ENCODE results near the gene KDM4B. TPM values are rescaled to one million over a fixed set of nuclear protein-coding genes. Genes with fewer than 3 reads are reported as not detected.

Gene KDM4B
- total RNA-seq, 1 donor from 2014 or later, result 38.9 TPM

DNA sequence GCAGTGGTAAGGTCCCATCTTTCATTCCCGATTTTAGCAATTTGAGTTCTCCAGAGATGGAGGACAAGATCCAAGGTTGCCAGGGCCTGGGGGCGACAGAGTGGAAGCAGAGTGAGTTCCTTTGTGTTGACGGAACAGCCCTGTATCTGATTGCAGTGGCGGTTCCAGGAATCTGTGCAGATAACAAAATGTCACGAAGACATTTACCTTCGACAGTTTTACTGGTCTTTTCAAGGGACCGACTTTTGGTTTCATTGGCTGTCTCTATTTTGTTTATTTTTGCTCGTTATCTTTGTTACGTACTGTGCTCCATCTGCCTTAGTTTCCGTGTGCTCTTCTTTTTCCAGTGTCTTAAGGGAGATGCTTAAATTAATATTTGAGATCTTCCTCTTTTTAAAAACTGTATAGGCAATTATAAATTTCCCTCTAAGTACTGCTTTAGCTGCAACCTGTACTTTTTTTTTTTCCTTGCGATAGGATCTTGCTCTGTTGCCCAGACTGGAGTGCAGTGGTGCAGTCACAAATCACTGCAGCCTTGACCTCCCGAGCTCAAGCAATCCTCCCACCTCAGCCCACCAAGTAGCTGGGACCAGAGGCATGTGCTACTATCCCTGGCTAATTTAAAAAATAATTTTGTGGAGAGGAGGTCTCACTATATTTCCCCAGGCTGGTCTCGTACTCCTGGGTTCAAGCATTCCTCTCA is 23.2 kb downstream of the KDM4B start:
- Mint-ChIP-seq H3K9me3 (no peaks in the 10 kb centered on the region), H3K27ac (no peak overlapping the region), H3K27me3 (ENCODE audit: insufficient read depth) (peaks cover 2% of the 10 kb centered on the region), H3K4me1 (ENCODE audit: low read depth) (peaks cover 6% of the 10 kb centered on the region), H3K4me3 (no peak overlapping the region), H3K36me3 (ENCODE audit: low read depth) (peaks cover 7% of the 10 kb centered on the region)
- DNase-seq (ENCODE audit: low spot score), result no peak
- intact Hi-C loops (cut with micrococcal nuclease), result no loop called here

DNA sequence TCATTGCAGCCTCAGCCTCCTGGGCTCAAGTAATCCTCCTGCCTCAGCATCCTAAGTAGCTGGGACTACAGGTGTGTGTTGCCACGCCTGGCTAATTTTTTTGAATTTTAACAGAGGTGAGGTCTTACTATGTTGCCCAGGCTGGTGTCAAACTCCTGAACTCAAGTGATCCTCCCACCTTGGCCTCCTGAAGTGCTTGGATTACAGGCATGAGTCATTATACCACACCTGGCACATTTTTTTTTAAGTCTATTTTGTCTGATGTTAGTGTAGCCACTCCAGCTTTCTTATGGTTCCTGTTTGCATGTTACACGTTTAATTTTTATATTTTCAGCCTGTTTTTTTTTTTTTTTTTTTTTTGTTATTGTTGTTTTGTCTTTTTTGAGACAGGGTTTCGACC is 24.8 kb downstream of the KDM4B start:
- intact Hi-C loops (cut with micrococcal nuclease), result no loop called here

DNA sequence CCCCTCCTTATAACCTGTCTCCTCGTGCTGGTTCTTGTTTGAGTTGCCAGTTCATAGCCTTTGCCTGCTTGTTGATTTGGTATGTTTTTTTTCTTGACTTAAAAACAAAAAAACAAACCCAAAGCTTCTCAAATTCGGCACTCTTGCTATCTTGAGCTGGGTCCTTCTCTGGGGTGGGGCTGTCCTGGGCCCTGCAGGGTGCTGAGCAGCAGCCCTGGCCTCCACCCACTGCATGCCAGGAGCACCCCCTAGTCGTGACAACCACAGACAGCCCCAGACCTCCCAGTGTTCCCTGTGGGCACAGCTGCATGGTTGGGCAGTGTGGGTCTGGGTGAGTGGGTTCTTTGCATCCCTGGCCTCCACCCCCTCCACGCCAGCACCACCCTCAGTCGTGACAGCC is 27.8 kb downstream of the KDM4B start:
- Mint-ChIP-seq H3K4me3 (no peak overlapping the region), H3K27me3 (ENCODE audit: insufficient read depth) (peaks cover 2% of the 10 kb centered on the region)
- intact Hi-C loops (cut with micrococcal nuclease), result no loop called here

More for the DNA sequence above, 24.8 kb downstream of the KDM4B start:
- DNase-seq (ENCODE audit: low spot score), result no peak
- Mint-ChIP-seq H3K4me1 (ENCODE audit: low read depth) (peaks cover 6% of the 10 kb centered on the region), H3K27ac (no peak overlapping the region), H3K36me3 (ENCODE audit: low read depth) (peaks cover 8% of the 10 kb centered on the region), H3K27me3 (ENCODE audit: insufficient read depth) (peaks cover 2% of the 10 kb centered on the region), H3K4me3 (no peak overlapping the region), H3K9me3 (no peaks in the 10 kb centered on the region)

DNA sequence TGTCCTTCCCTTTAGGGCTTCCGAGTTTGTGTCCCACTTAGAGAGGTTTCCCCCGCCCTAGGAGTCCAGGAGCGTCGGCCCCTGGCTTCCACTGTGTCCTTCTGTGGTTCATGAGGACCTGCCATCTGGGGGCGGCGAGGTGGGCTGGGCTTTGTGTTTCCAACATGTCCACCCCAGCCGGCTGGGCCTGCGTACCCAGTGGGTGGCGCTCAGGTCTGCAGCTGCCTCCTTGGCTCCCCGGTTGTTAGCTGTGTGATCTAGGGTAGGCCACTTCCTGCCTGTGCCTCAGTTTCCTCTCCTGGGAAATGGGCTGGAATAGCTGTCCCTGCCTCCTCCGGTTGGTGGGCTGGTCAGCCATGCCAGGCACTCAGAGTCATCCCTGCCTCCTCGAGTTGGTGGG is 28.4 kb downstream of the KDM4B start:
- Mint-ChIP-seq H3K9me3 (no peaks in the 10 kb centered on the region), H3K4me3 (no peak overlapping the region), H3K36me3 (ENCODE audit: low read depth) (peaks cover 17% of the 10 kb centered on the region), H3K4me1 (ENCODE audit: low read depth) (peaks cover 6% of the 10 kb centered on the region), H3K27me3 (ENCODE audit: insufficient read depth) (no peaks in the 10 kb centered on the region), H3K27ac (no peak overlapping the region)
- DNase-seq (ENCODE audit: low spot score), result no peak
- intact Hi-C loops (cut with micrococcal nuclease), result no loop called here

More for the DNA sequence above, 27.8 kb downstream of the KDM4B start:
- no peak for DNase-seq (ENCODE audit: low spot score)
- H3K4me1 Mint-ChIP-seq (ENCODE audit: low read depth), result peaks cover 6% of the 10 kb centered on the region
- H3K27ac Mint-ChIP-seq, result no peak overlapping the region
- H3K36me3 Mint-ChIP-seq (ENCODE audit: low read depth), result peaks cover 17% of the 10 kb centered on the region
- H3K9me3 Mint-ChIP-seq, result no peaks in the 10 kb centered on the region

DNA sequence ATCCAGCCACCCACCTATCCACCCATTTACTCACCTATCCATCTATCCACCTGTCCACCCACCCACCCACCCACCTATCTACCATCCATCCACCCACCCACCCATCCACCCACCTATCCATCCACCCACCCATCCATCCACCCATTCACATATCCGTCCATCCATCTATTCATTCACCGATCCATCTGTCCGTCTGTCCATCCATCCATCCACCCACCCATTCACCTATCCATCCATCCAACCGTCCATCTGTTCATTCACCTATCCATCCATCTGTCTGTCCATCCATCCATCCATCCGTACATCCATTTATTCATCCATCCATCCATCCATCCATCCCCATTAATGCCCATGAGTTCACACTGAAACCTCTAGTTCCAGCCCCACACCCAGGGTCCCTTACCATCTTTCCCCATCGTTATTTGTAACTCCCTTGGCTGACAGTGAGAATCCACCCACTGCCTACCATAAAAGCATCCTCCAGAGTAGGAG is 31.3 kb downstream of the KDM4B start:
- Mint-ChIP-seq H3K4me3 (no peak overlapping the region), H3K36me3 (ENCODE audit: low read depth) (peaks cover 15% of the 10 kb centered on the region), H3K4me1 (ENCODE audit: low read depth) (no peaks in the 10 kb centered on the region), H3K27ac (no peak overlapping the region), H3K9me3 (no peaks in the 10 kb centered on the region), H3K27me3 (ENCODE audit: insufficient read depth) (no peaks in the 10 kb centered on the region)
- intact Hi-C loops (cut with micrococcal nuclease), result no loop called here
- DNase-seq (ENCODE audit: low spot score), result no peak

DNA sequence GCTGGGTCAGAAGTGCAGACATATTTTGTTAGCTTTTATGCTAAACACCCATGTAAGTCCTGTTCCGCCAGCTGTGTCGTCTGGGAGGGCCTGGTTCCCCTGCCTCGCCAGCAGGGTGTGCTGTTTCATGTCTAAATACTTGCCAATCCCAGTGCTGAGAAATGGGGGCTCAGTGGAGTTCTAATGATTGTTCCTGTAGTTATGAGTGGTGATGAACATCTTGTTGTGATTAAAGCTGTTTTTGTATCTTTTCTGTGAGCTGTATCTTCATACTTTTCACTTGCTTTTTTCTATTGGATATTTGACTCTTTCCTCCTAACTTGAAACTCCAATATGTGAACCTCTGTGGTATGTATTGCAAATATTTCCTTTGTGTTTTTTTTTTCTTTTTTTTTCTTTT is 32.7 kb downstream of the KDM4B start:
- H3K27ac Mint-ChIP-seq, result no peak overlapping the region
- peaks cover 15% of the 10 kb centered on the region for H3K36me3 Mint-ChIP-seq (ENCODE audit: low read depth)
- no peaks in the 10 kb centered on the region for H3K27me3 Mint-ChIP-seq (ENCODE audit: insufficient read depth)
- intact Hi-C loops (cut with micrococcal nuclease), result loop anchor here (1.0 kb wide), 1 partner anchor 30 kb away; no protein-coding TSS in a partner anchor
- DNase-seq (ENCODE audit: low spot score), result no peak
- no peak overlapping the region for H3K4me3 Mint-ChIP-seq
- no peaks in the 10 kb centered on the region for H3K4me1 Mint-ChIP-seq (ENCODE audit: low read depth)
- H3K9me3 Mint-ChIP-seq, result no peaks in the 10 kb centered on the region

DNA sequence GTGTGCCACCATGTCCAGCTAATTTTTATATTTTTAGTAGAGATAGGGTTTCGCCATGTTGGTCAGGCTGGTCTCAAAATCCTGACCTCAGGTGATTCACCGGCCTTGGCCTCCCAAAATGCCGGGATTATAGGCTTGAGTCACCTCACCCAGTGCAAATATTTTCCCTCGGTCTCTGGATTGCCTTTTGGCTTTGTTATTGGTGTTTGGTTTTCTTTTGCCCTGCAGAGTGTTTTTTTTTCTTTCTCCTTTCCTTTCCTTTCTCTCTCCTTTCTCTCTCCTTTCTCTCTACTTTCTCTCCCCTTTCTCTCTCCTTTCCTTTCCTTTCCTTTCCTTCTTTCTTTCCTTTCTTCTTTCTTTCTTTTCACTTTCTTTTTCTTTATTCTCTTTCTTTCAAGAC is 33.2 kb downstream of the KDM4B start:
- intact Hi-C loops (cut with micrococcal nuclease), result no loop called here
- Mint-ChIP-seq H3K36me3 (ENCODE audit: low read depth) (peaks cover 12% of the 10 kb centered on the region), H3K27me3 (ENCODE audit: insufficient read depth) (no peaks in the 10 kb centered on the region), H3K9me3 (no peaks in the 10 kb centered on the region), H3K4me3 (no peak overlapping the region), H3K4me1 (ENCODE audit: low read depth) (no peaks in the 10 kb centered on the region), H3K27ac (no peak overlapping the region)
- DNase-seq (ENCODE audit: low spot score), result no peak

DNA sequence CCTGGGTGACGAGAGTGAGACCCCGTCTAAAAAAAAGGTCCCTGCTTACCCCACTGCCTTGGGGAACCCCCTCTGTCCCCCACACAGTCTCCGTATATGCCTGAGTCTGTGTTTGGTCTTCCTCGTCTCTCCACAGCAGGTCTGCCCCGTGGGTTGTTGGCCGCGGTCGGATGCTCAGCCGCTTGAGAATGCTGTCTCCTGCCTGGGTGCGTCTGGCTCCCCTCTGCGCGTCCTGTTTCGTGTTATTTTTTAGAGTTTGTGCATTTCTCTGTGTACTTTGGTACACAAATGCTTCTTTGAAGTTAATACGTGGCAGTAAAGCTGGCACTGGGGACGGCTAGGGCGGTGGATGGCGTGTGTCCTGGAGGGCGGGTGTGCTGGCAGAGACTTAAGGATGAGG is 34.9 kb downstream of the KDM4B start:
- H3K9me3 Mint-ChIP-seq, result no peaks in the 10 kb centered on the region
- H3K4me1 Mint-ChIP-seq (ENCODE audit: low read depth), result no peaks in the 10 kb centered on the region
- no peak overlapping the region for H3K4me3 Mint-ChIP-seq

DNA sequence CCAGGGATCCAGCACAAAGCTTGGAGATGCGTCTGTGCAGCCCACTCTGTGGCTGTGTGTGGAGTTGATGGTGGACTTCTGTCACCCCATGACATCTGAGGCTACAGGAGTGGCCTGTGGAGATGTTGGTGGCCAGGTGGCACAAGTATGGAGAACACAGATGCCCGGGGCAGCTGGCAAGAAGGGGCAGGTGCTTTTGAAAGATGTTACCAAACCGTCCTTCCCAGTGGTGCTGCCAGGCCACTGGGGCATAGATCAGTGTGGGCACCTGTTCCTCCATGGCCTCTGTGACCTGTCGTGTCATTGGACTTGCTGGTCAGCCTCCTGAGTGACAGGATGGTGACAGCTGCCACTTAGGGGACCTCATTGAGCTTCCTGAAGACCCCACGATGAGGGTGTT is 36.2 kb downstream of the KDM4B start:
- no peak overlapping the region for H3K27ac Mint-ChIP-seq
- H3K27me3 Mint-ChIP-seq (ENCODE audit: insufficient read depth), result no peaks in the 10 kb centered on the region
- DNase-seq (ENCODE audit: low spot score), result no peak
- intact Hi-C loops (cut with micrococcal nuclease), result no loop called here
- H3K36me3 Mint-ChIP-seq (ENCODE audit: low read depth), result peaks cover 13% of the 10 kb centered on the region
- no peak overlapping the region for H3K4me3 Mint-ChIP-seq
- no peaks in the 10 kb centered on the region for H3K9me3 Mint-ChIP-seq
- H3K4me1 Mint-ChIP-seq (ENCODE audit: low read depth), result no peaks in the 10 kb centered on the region

More for the DNA sequence above, 34.9 kb downstream of the KDM4B start:
- H3K36me3 Mint-ChIP-seq (ENCODE audit: low read depth), result peaks cover 14% of the 10 kb centered on the region
- H3K27me3 Mint-ChIP-seq (ENCODE audit: insufficient read depth), result no peaks in the 10 kb centered on the region
- intact Hi-C loops (cut with micrococcal nuclease), result no loop called here
- DNase-seq (ENCODE audit: low spot score), result no peak
- no peak overlapping the region for H3K27ac Mint-ChIP-seq

DNA sequence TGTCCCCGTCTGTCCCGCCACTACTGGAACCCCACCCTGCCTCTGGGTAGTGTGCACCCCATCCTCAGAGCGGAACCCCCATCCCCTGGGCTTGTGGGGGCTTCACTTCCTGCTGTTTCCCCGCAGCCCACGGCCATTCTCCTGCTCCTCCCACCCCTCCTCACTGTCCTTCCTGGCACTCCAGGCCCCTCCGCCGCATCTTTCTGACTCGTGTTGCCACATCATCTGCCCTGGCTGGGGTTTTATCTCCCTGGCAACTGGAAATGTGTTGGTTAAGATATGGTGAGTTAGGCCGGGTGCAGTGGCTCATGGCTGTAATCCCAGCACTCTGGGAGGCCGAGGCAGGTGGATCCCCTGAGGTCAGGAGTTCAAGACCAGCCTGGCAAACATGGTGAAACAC is 37.3 kb downstream of the KDM4B start:
- Mint-ChIP-seq H3K27me3 (ENCODE audit: insufficient read depth) (no peaks in the 10 kb centered on the region), H3K36me3 (ENCODE audit: low read depth) (peaks cover 7% of the 10 kb centered on the region), H3K4me1 (ENCODE audit: low read depth) (no peaks in the 10 kb centered on the region), H3K4me3 (no peak overlapping the region), H3K9me3 (no peaks in the 10 kb centered on the region), H3K27ac (no peak overlapping the region)
- intact Hi-C loops (cut with micrococcal nuclease), result no loop called here
- no peak for DNase-seq (ENCODE audit: low spot score)

DNA sequence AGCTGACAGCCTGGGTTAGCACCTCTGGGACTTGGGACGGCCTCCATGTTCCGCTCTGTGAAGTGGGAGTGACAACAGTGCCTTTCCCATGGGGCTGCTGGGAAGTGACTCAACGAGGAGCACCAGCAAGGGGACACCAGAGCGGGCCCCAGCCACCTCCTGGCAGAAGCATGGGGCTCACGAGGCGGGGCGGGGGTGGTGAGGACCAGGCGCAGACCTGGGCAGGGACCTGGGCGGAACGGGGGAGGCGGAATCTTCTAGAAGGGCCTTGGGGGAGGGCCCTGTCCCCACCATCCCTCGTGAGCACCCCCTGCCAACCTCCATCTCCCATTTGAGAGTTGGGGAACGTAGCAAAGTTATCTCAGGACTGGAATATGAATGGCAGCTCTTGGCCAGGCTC is 37.9 kb downstream of the KDM4B start:
- Mint-ChIP-seq H3K27ac (no peak overlapping the region), H3K4me3 (no peak overlapping the region), H3K9me3 (no peaks in the 10 kb centered on the region), H3K4me1 (ENCODE audit: low read depth) (no peaks in the 10 kb centered on the region), H3K27me3 (ENCODE audit: insufficient read depth) (no peaks in the 10 kb centered on the region), H3K36me3 (ENCODE audit: low read depth) (peaks cover 3% of the 10 kb centered on the region)
- intact Hi-C loops (cut with micrococcal nuclease), result no loop called here
- no peak for DNase-seq (ENCODE audit: low spot score)

DNA sequence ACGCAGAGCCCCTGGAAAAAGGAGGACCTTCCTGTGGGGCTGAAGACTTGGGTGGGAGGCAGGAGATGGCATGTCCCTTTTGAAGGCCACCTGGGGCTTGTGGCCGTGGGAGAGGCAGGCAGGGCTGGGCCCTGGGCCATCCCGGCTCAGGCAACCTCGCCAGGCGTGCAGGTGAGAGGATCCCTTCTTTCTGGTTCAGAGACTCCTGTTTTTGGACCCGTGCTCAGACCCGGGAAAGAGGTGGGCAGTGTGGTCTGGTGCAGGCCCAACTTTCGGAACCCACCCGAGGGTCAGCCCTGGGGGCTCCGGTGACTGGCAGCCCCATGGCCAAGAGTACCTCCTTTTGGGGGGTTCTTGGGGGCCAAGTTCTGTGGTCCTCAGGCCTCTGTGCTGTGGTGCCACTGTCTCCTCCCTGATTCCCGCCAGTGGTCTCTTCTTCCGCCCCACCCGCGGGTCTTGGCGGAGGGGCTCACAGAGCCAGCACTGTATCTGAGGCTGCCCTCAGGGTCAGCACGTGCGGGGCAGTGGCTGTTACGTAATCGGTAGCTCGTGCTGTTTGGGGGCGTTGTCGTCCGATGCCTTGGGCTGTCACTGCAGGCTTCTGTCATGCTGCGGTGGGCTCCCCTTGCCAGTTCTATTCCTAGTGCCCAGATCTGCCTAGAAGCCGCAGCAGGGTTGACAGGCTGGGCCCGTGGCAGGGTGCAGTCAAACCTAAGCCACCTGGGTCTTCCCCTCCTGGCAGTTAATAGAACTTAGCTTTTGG is 42.7 kb downstream of the KDM4B start:
- H3K27ac Mint-ChIP-seq, result no peak overlapping the region
- no peaks in the 10 kb centered on the region for H3K27me3 Mint-ChIP-seq (ENCODE audit: insufficient read depth)
- no peaks in the 10 kb centered on the region for H3K9me3 Mint-ChIP-seq
- H3K36me3 Mint-ChIP-seq (ENCODE audit: low read depth), result peaks cover 3% of the 10 kb centered on the region
- intact Hi-C loops (cut with micrococcal nuclease), result no loop called here
- H3K4me1 Mint-ChIP-seq (ENCODE audit: low read depth), result no peaks in the 10 kb centered on the region
- H3K4me3 Mint-ChIP-seq, result no peak overlapping the region
- no peak for DNase-seq (ENCODE audit: low spot score)

DNA sequence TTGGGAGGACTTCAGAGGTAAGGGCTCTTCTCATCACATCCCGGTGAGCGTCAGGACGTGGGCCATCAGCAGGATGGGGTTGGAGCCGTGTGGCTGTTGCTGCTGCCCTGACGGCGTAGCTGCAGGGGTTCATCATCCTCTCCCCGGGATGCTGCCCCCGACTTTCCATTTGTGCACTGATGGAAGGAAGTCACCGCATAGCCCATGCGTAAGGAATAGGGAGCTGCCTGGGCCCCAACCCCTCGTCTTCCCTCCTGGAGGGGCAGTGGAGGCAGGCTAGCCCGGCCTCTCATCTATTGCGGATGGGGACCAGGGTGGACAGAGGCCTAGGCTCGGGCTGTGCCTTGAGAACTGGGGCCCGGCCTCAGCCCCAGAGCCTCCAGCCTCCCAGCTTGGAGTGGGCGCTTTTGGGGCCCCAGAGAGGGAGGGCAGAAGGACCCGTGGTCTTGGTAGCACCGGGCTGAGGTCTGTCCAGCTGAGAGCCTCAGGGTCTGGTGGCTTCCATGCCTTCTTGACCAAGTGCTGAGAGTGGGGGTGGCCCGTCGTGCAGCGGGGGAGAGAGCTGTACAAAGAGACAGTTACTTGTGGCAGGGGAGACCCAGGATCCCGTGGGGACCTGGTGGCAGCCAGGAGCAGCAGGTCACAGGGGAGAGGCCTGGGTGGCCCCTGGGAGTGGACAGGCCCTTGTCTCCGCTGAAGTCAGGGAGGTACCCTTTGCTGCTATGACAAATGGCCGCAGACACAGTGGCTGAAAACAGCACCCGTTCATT is 44.0 kb downstream of the KDM4B start:
- Mint-ChIP-seq H3K4me1 (ENCODE audit: low read depth) (no peaks in the 10 kb centered on the region), H3K36me3 (ENCODE audit: low read depth) (no peaks in the 10 kb centered on the region), H3K27ac (no peak overlapping the region), H3K9me3 (no peaks in the 10 kb centered on the region), H3K27me3 (ENCODE audit: insufficient read depth) (no peaks in the 10 kb centered on the region), H3K4me3 (no peak overlapping the region)
- intact Hi-C loops (cut with micrococcal nuclease), result no loop called here
- DNase-seq (ENCODE audit: low spot score), result no peak

All from activated T-helper 1 cell treated with anti-CD3 and anti-CD28 coated beads, Interleukin-12 subunit alpha, Interleukin-12 subunit beta, Interleukin-2, Interleukin-4 antibody, amounts not matched to agents 30 ng/mL and 10 ng/mL and 1 ng/mL, durations not matched to agents 14 hours and 24 hours and 36 hours (primary cell).